Measurements from ENCODE around the gene PMIS2.
"Not testable (repeated sequence)": the region's sequence is repeated elsewhere in the genome, so short reads cannot be mapped to it uniquely, and the experiment has no call there.

- not testable (repeated sequence) for TF ChIP-seq POLR2A, CTCF (IDR thresholded peaks at IDR 0.05)
Observed at GRCh38 chr19:35604436-35604835, 18.5 kb downstream of the PMIS2 start.
